GM10266 (cell line): ENCODE measurements around the gene EXOC3L1.
A peak's percentile ranks its signal among the peaks of the same experiment; 100 is the strongest.

Source experiments
- DNase-seq: peaks from one replicate; pipeline ENCODE4 v3.0.0; 2012; ENCODE audit errors: extremely low spot score
- CTCF ChIP-seq: IDR thresholded peaks from 2 replicates; pipeline ENCODE4 v1.5.1; 2012; ENCODE audit warnings: mild to moderate bottlenecking, low read depth; ENCODE audit not compliant: control insufficient read depth, insufficient read depth; ENCODE audit errors: missing control alignments

The EXOC3L1 gene

GRCh38 chr16:67148221-67148620, 41.7 kb downstream of the EXOC3L1 start:
- no peak for DNase-seq
- no peak for TF ChIP-seq CTCF

- no peak for DNase-seq
- TF ChIP-seq CTCF = no peak
These were observed 42.3 kb downstream of the EXOC3L1 start for GRCh38 chr16:67147437-67148140.

DNA sequence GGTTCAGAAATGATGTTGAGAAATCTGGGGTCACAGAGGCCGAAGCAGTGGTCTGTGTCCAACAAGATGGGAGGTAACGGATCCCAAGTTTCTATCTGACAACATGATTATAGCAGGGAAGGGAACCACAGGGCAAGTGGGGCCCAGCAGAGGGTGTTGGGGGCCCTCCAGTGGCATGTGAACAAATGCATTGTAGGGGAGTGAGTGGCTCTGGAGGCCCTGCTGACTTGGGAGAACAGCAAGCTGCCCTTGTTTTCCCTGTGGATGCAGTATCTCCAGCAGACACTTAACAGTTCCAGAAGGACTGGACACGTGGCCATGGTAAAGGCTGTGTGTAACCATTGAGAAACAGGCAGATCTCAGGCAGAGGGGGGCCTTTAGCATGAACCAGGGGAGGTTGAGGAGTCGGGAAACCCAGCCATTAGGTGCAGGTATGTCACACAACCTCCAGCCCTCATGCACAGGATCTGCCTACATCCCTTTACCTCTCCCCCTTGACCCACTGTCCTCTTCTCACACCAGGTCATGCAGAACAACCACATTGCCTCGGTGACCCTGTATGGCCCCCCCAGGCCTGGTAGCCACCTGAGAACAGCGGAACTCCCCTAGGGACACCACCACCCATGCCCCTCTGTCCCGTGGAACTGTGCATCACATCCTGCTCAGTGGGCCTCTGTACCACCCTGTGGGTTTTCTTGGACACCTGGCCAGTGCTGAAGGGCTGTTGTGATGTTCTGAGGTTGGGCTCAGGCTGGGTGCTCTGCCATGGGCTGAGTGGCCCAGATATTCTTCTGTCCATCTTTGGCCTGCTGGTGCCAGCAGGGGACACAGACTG, 43.2 kb downstream of the EXOC3L1 start:
- peak; percentile 9 for TF ChIP-seq CTCF
- DNase-seq = no peak

- no peak for TF ChIP-seq CTCF
These were observed 44.2 kb downstream of the EXOC3L1 start for GRCh38 chr16:67145746-67146145.

DNA sequence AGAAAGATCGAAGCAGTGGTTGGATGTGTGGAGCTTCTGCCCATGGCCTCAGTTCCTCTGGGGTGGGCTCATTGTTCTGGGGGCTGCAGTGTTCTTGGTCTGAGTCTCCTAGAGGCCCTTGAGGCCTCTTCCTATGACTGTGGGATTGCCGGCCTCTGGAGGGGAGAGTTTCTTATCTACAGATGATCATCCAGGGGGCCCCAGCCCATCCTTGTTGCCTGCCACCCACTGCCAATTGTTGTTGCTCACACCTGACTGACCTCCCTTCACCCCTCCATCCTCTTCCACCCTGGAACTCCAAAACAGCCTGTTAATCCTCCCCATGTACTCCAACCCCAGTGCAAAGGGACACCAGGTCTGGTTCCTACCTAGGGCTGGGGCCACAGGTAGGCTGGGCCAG, 45.0 kb downstream of the EXOC3L1 start:
- no peak for DNase-seq
- TF ChIP-seq CTCF = no peak

More at GRCh38 chr16:67145746-67146145, 44.2 kb downstream of the EXOC3L1 start:
- DNase-seq = no peak

- DNase-seq = no peak
- no peak for TF ChIP-seq CTCF
These were observed 47.6 kb downstream of the EXOC3L1 start for GRCh38 chr16:67142342-67142741.

GRCh38 chr16:67141391-67141790, 48.5 kb downstream of the EXOC3L1 start:
- TF ChIP-seq CTCF = no peak
- no peak for DNase-seq
